LNCaP clone FGC (cell line): ENCODE data around the gene SYVN1.

Experiments
- DNase-seq: peaks from one replicate; pipeline ENCODE4 v3.0.0-alpha.2; 2011; ENCODE audit warnings: low read depth
- H3K4me3 ChIP-seq: 2 replicates; pipeline ENCODE4 v1.5.1; 2011; ENCODE audit warnings: mild to moderate bottlenecking, low read depth, low read length, control low read depth
- CTCF ChIP-seq: IDR thresholded peaks from 2 replicates; pipeline ENCODE4 v1.5.1; 2012; ENCODE audit warnings: mild to moderate bottlenecking; ENCODE audit not compliant: control insufficient read depth, insufficient read depth; ENCODE audit errors: extremely low read depth

The SYVN1 gene

GRCh38 chr11:65172600-65172999, 38.3 kb upstream of the SYVN1 start:
- no peak for DNase-seq
- no peak for TF ChIP-seq CTCF
- H3K4me3 ChIP-seq = no peak overlapping the region

- DNase-seq = no peak
- H3K4me3 ChIP-seq = no peak within 1 kb of the TSS
- TF ChIP-seq CTCF = no peak
These were observed 35.8 kb upstream of the SYVN1 start, which contains the start of gene SPDYC for GRCh38 chr11:65170058-65170534. Gene SPDYC, plus strand, starts transcription at chr11:65170233. Its CDS starts 1,125 bp downstream, at chr11:65171358.

GRCh38 chr11:65169164-65169641, 34.9 kb upstream of the SYVN1 start:
- no peak for TF ChIP-seq CTCF
- H3K4me3 ChIP-seq = no peak overlapping the region
- no peak for DNase-seq

- no peak for TF ChIP-seq CTCF
- no peak for DNase-seq
- H3K4me3 ChIP-seq = no peak overlapping the region
These were observed 33.3 kb upstream of the SYVN1 start for GRCh38 chr11:65167656-65168055.

GRCh38 chr11:65166893-65167292, 32.6 kb upstream of the SYVN1 start:
- TF ChIP-seq CTCF = no peak
- no peak for DNase-seq

GRCh38 chr11:65165410-65166317, 31.3 kb upstream of the SYVN1 start:
- H3K4me3 ChIP-seq = no peak overlapping the region
- TF ChIP-seq CTCF = no peak
- DNase-seq = no peak

More at GRCh38 chr11:65166893-65167292, 32.6 kb upstream of the SYVN1 start:
- H3K4me3 ChIP-seq = no peak overlapping the region
